Measurements from ENCODE around the gene MGMT.

DNA sequence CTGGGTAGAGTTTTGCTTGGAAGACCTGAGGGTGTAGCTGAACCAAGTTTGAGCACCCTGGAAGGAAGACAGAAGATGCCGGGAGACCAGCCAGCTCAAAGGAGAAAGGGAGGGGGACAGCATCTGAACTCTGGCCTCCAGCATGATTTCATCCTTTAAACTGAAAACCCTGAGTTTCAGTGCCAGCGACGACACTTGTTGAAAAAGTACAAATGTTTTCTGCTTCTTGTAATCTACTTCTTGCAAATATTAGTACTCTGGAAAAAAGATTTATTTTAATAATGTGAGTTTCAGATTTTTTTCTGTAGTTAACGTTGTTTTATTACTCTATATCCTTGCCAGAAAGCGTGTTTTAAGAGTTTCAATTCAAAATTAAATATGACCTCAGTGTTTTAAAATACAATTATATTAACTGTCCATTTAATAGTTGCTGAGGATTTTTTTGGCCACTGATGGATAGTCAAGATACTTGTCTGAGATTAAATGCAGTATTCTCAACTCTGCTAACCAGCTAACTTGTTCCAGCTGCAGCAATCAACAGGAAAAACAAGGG, 227.7 kb downstream of the MGMT start:
- TF ChIP-seq, protein P1, sequence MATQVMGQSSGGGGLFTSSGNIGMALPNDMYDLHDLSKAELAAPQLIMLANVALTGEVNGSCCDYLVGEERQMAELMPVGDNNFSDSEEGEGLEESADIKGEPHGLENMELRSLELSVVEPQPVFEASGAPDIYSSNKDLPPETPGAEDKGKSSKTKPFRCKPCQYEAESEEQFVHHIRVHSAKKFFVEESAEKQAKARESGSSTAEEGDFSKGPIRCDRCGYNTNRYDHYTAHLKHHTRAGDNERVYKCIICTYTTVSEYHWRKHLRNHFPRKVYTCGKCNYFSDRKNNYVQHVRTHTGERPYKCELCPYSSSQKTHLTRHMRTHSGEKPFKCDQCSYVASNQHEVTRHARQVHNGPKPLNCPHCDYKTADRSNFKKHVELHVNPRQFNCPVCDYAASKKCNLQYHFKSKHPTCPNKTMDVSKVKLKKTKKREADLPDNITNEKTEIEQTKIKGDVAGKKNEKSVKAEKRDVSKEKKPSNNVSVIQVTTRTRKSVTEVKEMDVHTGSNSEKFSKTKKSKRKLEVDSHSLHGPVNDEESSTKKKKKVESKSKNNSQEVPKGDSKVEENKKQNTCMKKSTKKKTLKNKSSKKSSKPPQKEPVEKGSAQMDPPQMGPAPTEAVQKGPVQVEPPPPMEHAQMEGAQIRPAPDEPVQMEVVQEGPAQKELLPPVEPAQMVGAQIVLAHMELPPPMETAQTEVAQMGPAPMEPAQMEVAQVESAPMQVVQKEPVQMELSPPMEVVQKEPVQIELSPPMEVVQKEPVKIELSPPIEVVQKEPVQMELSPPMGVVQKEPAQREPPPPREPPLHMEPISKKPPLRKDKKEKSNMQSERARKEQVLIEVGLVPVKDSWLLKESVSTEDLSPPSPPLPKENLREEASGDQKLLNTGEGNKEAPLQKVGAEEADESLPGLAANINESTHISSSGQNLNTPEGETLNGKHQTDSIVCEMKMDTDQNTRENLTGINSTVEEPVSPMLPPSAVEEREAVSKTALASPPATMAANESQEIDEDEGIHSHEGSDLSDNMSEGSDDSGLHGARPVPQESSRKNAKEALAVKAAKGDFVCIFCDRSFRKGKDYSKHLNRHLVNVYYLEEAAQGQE (IDR thresholded peaks at IDR 0.05; ENCODE audit: unreplicated experiment): no peak
- TF ChIP-seq, protein P2, sequence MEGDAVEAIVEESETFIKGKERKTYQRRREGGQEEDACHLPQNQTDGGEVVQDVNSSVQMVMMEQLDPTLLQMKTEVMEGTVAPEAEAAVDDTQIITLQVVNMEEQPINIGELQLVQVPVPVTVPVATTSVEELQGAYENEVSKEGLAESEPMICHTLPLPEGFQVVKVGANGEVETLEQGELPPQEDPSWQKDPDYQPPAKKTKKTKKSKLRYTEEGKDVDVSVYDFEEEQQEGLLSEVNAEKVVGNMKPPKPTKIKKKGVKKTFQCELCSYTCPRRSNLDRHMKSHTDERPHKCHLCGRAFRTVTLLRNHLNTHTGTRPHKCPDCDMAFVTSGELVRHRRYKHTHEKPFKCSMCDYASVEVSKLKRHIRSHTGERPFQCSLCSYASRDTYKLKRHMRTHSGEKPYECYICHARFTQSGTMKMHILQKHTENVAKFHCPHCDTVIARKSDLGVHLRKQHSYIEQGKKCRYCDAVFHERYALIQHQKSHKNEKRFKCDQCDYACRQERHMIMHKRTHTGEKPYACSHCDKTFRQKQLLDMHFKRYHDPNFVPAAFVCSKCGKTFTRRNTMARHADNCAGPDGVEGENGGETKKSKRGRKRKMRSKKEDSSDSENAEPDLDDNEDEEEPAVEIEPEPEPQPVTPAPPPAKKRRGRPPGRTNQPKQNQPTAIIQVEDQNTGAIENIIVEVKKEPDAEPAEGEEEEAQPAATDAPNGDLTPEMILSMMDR (conservative IDR thresholded peaks at IDR 0.05; ENCODE audit: low read depth in 2 of 2): no peak
- TF ChIP-seq ZNF331 (CRISPR knock-in tag; IDR thresholded peaks at IDR 0.05; ENCODE audit: low read depth): no peak
- no peak for TF ChIP-seq POLR2AphosphoS5 (IDR thresholded peaks at IDR 0.05; ENCODE audit: low read depth)
- no peak for TF ChIP-seq EZH2 (IDR thresholded peaks at IDR 0.05; ENCODE audit: low read depth, unreplicated experiment)
- TF ChIP-seq EZH2phosphoT487 (IDR thresholded peaks at IDR 0.05; ENCODE audit: unreplicated experiment): no peak
- TF ChIP-seq CREB1 (CRISPR knock-in tag; IDR thresholded peaks at IDR 0.05; ENCODE audit: low read depth): no peak
- TF ChIP-seq NANOG (IDR thresholded peaks at IDR 0.05; ENCODE audit: borderline replicate concordance): no peak
- TF ChIP-seq JUNB (IDR thresholded peaks at IDR 0.05; ENCODE audit: unreplicated experiment): no peak
- TF ChIP-seq STAT1 (IDR thresholded peaks at IDR 0.05; ENCODE audit: unreplicated experiment): no peak
- TF ChIP-seq, protein P3, sequence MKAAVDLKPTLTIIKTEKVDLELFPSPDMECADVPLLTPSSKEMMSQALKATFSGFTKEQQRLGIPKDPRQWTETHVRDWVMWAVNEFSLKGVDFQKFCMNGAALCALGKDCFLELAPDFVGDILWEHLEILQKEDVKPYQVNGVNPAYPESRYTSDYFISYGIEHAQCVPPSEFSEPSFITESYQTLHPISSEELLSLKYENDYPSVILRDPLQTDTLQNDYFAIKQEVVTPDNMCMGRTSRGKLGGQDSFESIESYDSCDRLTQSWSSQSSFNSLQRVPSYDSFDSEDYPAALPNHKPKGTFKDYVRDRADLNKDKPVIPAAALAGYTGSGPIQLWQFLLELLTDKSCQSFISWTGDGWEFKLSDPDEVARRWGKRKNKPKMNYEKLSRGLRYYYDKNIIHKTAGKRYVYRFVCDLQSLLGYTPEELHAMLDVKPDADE (IDR thresholded peaks at IDR 0.05): no peak
- TF ChIP-seq ZNF114 (CRISPR knock-in tag; IDR thresholded peaks at IDR 0.05): no peak
